IPS-15b (cell line): ENCODE results near the gene POU6F2.
"Not testable (repeated sequence)": the region's sequence is repeated elsewhere in the genome, so short reads cannot be mapped to it uniquely, and the experiment has no call there.

ENCODE experiments used
- H3K27me3 ChIP-seq: one replicate; pipeline ENCODE4 v1.6.1; 2013; ENCODE audit warnings: low read length; ENCODE audit not compliant: control insufficient read depth, insufficient read depth
- H3K36me3 ChIP-seq: one replicate; pipeline ENCODE4 v1.6.1; 2013; ENCODE audit warnings: low read length; ENCODE audit not compliant: control insufficient read depth, insufficient read depth
- H3K4me1 ChIP-seq: one replicate; pipeline ENCODE4 v1.6.1; 2013; ENCODE audit warnings: mild to moderate bottlenecking, low read length; ENCODE audit not compliant: control insufficient read depth, insufficient read depth
- H3K4me3 ChIP-seq: one replicate; pipeline ENCODE4 v1.5.1; 2013; ENCODE audit warnings: low read depth, low read length
- H3K9ac ChIP-seq: one replicate; pipeline ENCODE4 v1.6.1; 2013; ENCODE audit warnings: low read depth, mild to moderate bottlenecking, low read length
- H3K9me3 ChIP-seq: one replicate; pipeline ENCODE4 v1.6.1; 2013; ENCODE audit warnings: mild to moderate bottlenecking, low read length; ENCODE audit not compliant: control insufficient read depth, insufficient read depth

The POU6F2 gene

GRCh38 chr7:38977685-38978084, at the start of gene POU6F2:
Gene POU6F2 (plus strand): TSS chr7:38977909. CDS start chr7:38977954, 45 bp downstream.
- H3K36me3 ChIP-seq, result no peaks in the 10 kb centered on the region
- peak within 1 kb of the TSS; percentile 9 for H3K4me3 ChIP-seq
- H3K9ac ChIP-seq, result peak within 1 kb of the TSS; percentile 18
- peaks cover 5% of the 10 kb centered on the region for H3K27me3 ChIP-seq
- H3K4me1 ChIP-seq, result peaks cover 7% of the 10 kb centered on the region
- H3K9me3 ChIP-seq, result no peaks in the 10 kb centered on the region

- Histone ChIP-seq H3K36me3 (no peaks in the 10 kb centered on the region), H3K4me1 (no peaks in the 10 kb centered on the region), H3K4me3 (no peak overlapping the region), H3K9me3 (no peaks in the 10 kb centered on the region), H3K27me3 (no peaks in the 10 kb centered on the region), H3K9ac (no peak overlapping the region)
These were observed 49.2 kb upstream of the POU6F2 start for GRCh38 chr7:38928506-38928905.

DNA sequence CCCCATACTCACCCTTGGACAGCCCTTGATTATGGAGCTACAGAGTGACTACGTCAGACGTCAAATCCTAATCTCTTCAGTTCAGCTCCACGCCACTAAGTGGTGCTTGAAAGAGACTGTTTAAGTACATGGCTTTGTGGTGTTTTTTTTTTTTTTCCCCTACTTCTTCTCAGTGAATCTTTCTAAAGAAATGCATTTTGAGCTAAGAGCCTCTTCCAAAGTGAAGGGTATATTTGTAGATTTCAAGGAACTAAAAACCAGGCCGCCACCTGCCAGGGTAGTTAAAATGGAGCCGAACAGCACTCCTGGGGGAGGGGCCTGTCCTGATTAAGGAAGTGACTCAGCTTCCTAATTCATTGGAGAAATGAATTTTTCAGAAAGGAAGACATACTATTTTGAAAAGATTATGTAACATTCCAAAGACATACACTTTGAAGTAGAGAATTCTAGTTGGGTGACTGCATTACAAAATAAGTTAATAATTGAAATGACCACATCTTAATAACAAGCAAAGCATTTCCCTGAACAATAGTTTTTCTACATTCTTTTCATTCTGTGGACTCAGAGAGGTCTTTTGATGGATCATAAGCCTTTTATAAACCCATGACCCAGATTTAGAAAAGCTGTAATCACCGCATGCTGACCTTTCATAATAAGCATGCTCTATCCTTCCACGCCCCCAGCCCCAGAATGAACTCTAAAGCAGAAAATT, 48.1 kb upstream of the POU6F2 start:
- H3K4me1 ChIP-seq, result no peaks in the 10 kb centered on the region
- H3K27me3 ChIP-seq, result no peaks in the 10 kb centered on the region
- H3K9me3 ChIP-seq, result no peaks in the 10 kb centered on the region
- H3K4me3 ChIP-seq, result no peak overlapping the region
- H3K36me3 ChIP-seq, result no peaks in the 10 kb centered on the region
- H3K9ac ChIP-seq, result no peak overlapping the region

GRCh38 chr7:38932509-38933168, 45.1 kb upstream of the POU6F2 start:
- no peaks in the 10 kb centered on the region for H3K9me3 ChIP-seq
- no peaks in the 10 kb centered on the region for H3K4me1 ChIP-seq
- no peak overlapping the region for H3K4me3 ChIP-seq
- H3K27me3 ChIP-seq, result no peaks in the 10 kb centered on the region
- no peak overlapping the region for H3K9ac ChIP-seq
- no peaks in the 10 kb centered on the region for H3K36me3 ChIP-seq

DNA sequence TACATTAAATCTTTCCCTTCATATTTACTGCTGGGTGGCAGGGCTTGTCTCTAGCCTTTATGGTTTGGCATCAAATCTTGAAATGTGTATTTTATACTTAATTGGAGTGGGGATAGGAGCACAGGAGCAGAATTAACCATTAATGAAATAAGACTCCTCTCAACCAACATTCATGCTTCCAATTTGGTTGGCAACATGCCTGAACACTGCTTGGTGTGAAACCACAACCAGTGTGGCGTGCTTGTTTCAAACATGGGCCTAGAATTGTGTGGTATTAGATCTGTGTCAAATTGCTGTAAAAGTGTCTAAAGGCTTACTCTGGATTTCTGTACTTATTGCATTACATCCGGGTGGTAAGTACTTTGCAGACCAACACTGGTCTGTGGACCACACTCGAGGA, 43.7 kb upstream of the POU6F2 start:
- Histone ChIP-seq H3K4me3 (no peak overlapping the region), H3K27me3 (no peaks in the 10 kb centered on the region), H3K9me3 (no peaks in the 10 kb centered on the region), H3K36me3 (no peaks in the 10 kb centered on the region), H3K4me1 (no peaks in the 10 kb centered on the region), H3K9ac (no peak overlapping the region)

- no peak overlapping the region for H3K9ac ChIP-seq
- no peaks in the 10 kb centered on the region for H3K27me3 ChIP-seq
- H3K9me3 ChIP-seq, result no peaks in the 10 kb centered on the region
- H3K4me1 ChIP-seq, result no peaks in the 10 kb centered on the region
- no peaks in the 10 kb centered on the region for H3K36me3 ChIP-seq
- no peak overlapping the region for H3K4me3 ChIP-seq
These were observed 43.2 kb upstream of the POU6F2 start for GRCh38 chr7:38934536-38934935.

DNA sequence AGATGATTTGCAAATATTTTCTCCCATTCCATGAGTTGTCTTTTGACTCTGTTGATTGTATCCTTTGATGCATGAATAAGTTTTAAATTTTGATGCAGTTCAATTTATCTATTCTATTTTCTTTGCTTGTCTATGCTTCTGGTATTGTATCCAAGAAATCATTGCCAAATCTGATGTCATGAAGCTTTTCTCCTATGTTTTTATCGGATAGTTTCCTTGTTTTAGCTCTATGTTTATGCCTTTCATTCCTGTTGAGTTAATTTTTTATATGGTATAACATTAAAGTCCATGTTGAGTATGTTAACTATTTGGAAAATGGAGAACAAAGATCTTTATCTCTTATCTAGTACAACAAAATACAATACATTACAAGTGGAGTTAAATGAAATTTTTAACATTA, 41.1 kb upstream of the POU6F2 start:
- Histone ChIP-seq H3K4me3 (no peak overlapping the region), H3K9ac (no peak overlapping the region), H3K27me3 (no peaks in the 10 kb centered on the region), H3K36me3 (no peaks in the 10 kb centered on the region), H3K4me1 (no peaks in the 10 kb centered on the region), H3K9me3 (no peaks in the 10 kb centered on the region)

DNA sequence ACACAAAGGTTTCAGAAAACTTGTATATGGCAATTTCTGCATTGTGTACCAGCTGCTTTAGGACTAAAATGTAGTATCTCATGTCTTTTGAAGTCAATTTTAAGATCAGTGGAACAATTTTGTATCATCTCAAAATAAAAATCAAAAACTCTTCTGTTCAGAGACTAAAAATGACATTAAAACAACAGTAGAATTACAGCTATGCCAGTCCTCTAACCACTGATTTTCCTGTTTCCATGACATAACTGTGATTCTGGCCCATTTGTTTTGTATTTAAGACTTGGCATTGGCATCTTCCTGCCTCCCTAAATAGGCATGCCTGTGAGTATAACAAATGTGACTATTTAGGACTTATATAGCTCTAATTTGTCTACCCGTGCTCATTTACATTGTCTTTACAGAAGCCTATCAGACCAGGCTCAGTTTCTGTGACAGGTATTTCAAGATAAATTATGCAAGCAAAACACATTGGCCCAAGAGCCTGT, 39.7 kb upstream of the POU6F2 start:
- H3K4me1 ChIP-seq, result no peaks in the 10 kb centered on the region
- H3K36me3 ChIP-seq, result no peaks in the 10 kb centered on the region
- H3K4me3 ChIP-seq, result no peak overlapping the region
- H3K9me3 ChIP-seq, result no peaks in the 10 kb centered on the region
- H3K27me3 ChIP-seq, result no peaks in the 10 kb centered on the region
- H3K9ac ChIP-seq, result no peak overlapping the region

GRCh38 chr7:38938589-38938988, 39.1 kb upstream of the POU6F2 start:
- H3K27me3 ChIP-seq, result no peaks in the 10 kb centered on the region
- no peak overlapping the region for H3K4me3 ChIP-seq
- no peaks in the 10 kb centered on the region for H3K4me1 ChIP-seq

DNA sequence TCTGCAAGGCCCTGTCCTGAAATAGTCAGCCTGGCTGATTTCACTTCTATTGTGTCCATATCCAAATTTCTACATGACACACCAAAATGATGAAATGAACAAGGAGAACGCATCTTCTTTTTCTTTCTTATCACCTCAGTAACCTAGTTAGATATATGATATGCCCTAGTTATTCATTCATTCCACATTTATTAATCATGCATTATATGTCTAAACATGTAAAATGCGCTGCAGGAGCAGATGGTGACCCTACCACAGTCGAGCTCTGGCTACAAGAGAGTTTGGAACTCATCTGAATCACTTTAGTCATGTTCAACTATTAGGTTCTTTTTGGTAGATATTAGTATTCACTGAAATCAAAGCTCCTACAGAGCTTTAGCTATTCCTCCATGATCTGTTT, 36.9 kb upstream of the POU6F2 start:
- Histone ChIP-seq H3K9ac (no peak overlapping the region), H3K4me3 (no peak overlapping the region), H3K9me3 (no peaks in the 10 kb centered on the region), H3K36me3 (no peaks in the 10 kb centered on the region), H3K27me3 (no peaks in the 10 kb centered on the region), H3K4me1 (no peaks in the 10 kb centered on the region)

More at GRCh38 chr7:38938589-38938988, 39.1 kb upstream of the POU6F2 start:
- Histone ChIP-seq H3K9ac (no peak overlapping the region), H3K36me3 (no peaks in the 10 kb centered on the region), H3K9me3 (no peaks in the 10 kb centered on the region)

GRCh38 chr7:38942431-38943051, 35.2 kb upstream of the POU6F2 start:
- no peaks in the 10 kb centered on the region for H3K27me3 ChIP-seq
- H3K4me1 ChIP-seq, result no peaks in the 10 kb centered on the region
- H3K9me3 ChIP-seq, result no peaks in the 10 kb centered on the region
- H3K4me3 ChIP-seq, result no peak overlapping the region
- no peak overlapping the region for H3K9ac ChIP-seq
- H3K36me3 ChIP-seq, result no peaks in the 10 kb centered on the region

DNA sequence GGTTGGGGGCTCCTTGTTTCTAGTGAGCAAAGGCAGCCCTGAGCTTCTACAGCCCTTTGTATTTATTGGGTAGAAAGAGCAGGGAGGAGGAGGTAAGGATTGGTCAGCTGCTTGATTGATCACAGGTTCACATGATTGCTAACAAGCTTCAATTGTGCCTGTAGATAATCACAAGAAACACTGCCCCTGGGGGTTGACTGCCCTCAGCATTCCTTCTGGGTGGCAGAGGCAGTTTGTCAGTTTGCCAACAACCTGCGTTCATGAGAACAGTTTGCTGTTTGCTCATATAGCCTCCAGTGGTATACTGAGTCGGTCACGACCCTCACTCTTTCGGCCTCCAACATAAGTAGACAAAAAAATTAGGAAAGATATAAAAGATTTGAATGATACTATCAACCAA, 30.2 kb upstream of the POU6F2 start:
- not testable (repeated sequence) for H3K4me1 ChIP-seq, H3K27me3 ChIP-seq, H3K9me3 ChIP-seq, H3K4me3 ChIP-seq, H3K36me3 ChIP-seq, H3K9ac ChIP-seq
